IgD-negative memory B cell (primary cell): ENCODE results near the gene ZNF566. TPM values are rescaled to one million over a fixed set of nuclear protein-coding genes. Genes with fewer than 3 reads are reported as not detected.

Experiments
- H3K27ac Mint-ChIP-seq, 3 donors: one replicate each; pipeline ENCODE4 v1.8.0; 2020 to 2022; ENCODE audit warnings: mild to moderate bottlenecking in 3 of 3, mixed read lengths in 3 of 3, moderate library complexity in 1 of 3
- H3K27me3 Mint-ChIP-seq: one replicate; pipeline ENCODE4 v1.8.0; 2021; ENCODE audit warnings: mixed read lengths
- H3K36me3 Mint-ChIP-seq: one replicate; pipeline ENCODE4 v1.8.0; 2020; ENCODE audit warnings: mild to moderate bottlenecking, mixed read lengths
- H3K4me1 Mint-ChIP-seq, 3 donors: one replicate each; pipeline ENCODE4 v1.8.0; 2020 to 2022; ENCODE audit warnings: mixed read lengths in 3 of 3, mild to moderate bottlenecking in 1 of 3
- H3K4me3 Mint-ChIP-seq, 4 donors: one replicate each; pipeline ENCODE4 v1.8.0; 2020 to 2022; ENCODE audit warnings: mild to moderate bottlenecking in 4 of 4, mixed read lengths in 4 of 4, moderate library complexity in 3 of 4
- H3K9me3 Mint-ChIP-seq, 3 donors: one replicate each; pipeline ENCODE4 v1.8.0; 2020 to 2021; ENCODE audit warnings: mixed read lengths in 3 of 3, mild to moderate bottlenecking in 1 of 3
- polyA plus RNA-seq: library from polyadenylated mRNA; unstranded; fragments of 300-500 nt; fragmentation: Illumina TruSeq; gene quantifications from one replicate; pipeline ENCODE4 v1.2.3, GENCODE V29; 2021

The ZNF566 gene
- polyA plus RNA-seq, 1 donor from 2014 or later, result 10.8 TPM

DNA sequence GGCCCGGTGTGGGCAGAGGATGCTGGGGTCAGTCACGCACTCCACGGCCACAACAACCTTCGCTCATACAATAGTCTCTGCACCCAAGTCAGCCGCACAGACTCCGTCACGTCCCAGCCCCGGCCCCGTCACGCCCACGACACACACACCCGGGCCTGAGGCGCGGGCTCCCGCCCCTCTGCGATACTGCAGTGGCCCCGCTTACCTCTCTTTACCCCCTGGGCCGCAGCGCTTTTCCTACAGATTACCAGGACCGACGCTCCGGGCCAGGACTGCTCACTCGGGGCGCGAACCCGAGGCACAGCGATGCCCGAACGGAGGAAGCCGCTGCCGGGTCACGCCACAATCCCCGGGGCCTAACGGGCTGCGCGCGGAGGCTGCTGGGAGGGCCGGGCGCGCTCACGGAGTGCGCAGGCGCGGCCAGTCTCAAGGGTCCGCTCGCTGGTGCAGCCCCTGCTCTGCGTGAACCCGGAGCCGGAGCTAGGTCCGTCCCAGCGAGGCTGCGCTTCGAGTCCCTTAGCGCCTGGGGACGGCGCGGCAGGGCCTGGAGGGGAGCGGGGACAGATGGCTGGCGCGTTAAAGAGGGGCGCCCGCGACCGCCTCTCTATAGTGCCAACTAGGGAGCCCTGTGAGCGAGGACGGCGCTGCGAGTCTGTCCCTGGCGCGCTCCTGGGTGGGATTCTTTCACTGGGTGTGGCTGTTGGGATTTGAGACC is 70.9 kb downstream of the ZNF566 start, which contains the start of gene ZFP82:
Gene ZFP82, minus strand, starts transcription at position 358 of the 715 bp plus-strand sequence. CDS start 8,855 bp downstream, outside the sequence.
- Mint-ChIP-seq H3K27ac (peak within 1 kb of the TSS; percentile 88 to 97 (median 96)), H3K9me3 (peaks cover 0 to 10% (median 4%) of the 10 kb centered on the region in 3 donors), H3K4me3 (peak within 1 kb of the TSS; percentile 91 to 99 (median 96)), H3K36me3 (peaks cover 6% of the 10 kb centered on the region), H3K4me1 (peaks cover 8 to 28% (median 19%) of the 10 kb centered on the region in 3 donors), H3K27me3 (peaks cover 13% of the 10 kb centered on the region)

DNA sequence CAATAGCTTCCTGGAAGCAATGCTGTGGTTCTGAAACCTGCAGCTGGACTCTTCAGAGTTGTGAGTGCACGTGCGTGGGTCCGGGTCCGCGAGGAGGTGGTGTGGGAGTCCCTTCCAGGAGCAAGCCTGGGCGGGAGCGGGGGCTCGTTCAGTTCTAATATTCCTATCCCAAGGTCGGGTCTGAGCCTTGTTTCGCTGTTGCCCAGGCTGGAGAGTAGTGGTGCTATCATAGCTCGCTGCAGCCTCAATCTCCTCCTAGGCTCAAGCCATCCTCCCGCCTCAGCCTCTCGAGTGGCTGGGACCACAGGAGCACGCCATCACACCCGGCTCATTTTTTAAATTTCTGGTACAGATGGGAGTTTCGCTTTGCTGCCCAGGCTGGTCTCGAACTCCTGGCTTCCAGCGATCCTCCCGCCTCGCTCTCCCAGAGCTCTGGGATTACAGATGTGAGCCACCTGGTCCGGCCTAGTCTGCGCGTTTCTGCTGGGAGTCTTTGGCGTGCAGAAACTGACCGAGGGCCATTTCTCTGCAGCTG is 71.5 kb downstream of the ZNF566 start:
- H3K27ac Mint-ChIP-seq, result peak overlapping the region; percentile 88 to 97 (median 96)
- peaks cover 13% of the 10 kb centered on the region for H3K27me3 Mint-ChIP-seq
- peaks cover 8 to 29% (median 20%) of the 10 kb centered on the region in 3 donors for H3K4me1 Mint-ChIP-seq
- peaks cover 0 to 9% (median 4%) of the 10 kb centered on the region in 3 donors for H3K9me3 Mint-ChIP-seq
- H3K4me3 Mint-ChIP-seq, result peak overlapping the region; percentile 91 to 99 (median 96)
- peaks cover 6% of the 10 kb centered on the region for H3K36me3 Mint-ChIP-seq

DNA sequence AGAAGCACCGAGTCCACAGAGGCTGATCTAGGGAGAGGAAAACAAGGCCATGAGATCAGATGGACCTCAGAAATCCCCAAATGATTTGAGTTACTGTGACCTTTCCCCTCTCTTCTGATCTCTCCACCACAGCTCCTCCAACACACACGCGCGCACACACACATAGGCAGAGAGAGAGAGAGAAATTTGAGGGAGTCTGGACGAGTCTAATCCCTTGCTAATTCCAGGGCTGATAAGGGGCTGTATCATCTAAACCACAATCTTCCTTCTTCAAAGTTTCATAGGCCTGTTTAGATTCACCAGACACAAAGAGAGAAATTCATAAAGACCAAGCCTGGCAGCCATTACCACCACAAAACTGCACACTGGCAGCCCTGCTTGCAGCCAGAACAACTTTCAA is 79.5 kb downstream of the ZNF566 start:
- peaks cover 2 to 11% (median 2%) of the 10 kb centered on the region in 3 donors for H3K9me3 Mint-ChIP-seq
- H3K4me1 Mint-ChIP-seq, result peaks cover 7 to 11% (median 7%) of the 10 kb centered on the region in 3 donors
- no peak overlapping the region for H3K27ac Mint-ChIP-seq
- peaks cover 25% of the 10 kb centered on the region for H3K36me3 Mint-ChIP-seq
- peak overlapping the region in 2 of 4 donors; percentile 28 to 65 for H3K4me3 Mint-ChIP-seq
- no peaks in the 10 kb centered on the region for H3K27me3 Mint-ChIP-seq

DNA sequence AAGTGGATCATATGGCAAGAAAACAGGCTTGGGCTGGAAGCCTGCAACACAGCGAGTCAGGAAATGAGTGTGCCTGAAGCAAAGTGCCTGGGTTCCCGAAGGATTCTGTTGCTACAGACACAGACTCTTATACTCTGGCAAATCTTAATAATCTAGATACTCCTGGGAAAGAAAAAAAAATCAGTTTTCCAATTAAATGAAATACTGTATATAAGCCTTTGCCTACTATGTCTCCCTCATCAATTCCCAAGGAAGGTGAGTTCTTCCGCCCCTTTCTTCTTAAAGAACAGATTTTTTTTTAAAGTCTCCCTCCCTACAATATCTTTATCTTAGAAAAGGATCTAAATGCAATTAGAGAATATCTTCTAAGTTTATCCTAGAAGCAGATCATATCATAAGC is 81.3 kb downstream of the ZNF566 start:
- no peak overlapping the region for H3K4me3 Mint-ChIP-seq
- H3K36me3 Mint-ChIP-seq, result peaks cover 33% of the 10 kb centered on the region
- H3K4me1 Mint-ChIP-seq, result peaks cover 7 to 11% (median 9%) of the 10 kb centered on the region in 3 donors
- H3K27ac Mint-ChIP-seq, result no peak overlapping the region
- no peaks in the 10 kb centered on the region for H3K27me3 Mint-ChIP-seq
- peaks cover 2 to 11% (median 3%) of the 10 kb centered on the region in 3 donors for H3K9me3 Mint-ChIP-seq

DNA sequence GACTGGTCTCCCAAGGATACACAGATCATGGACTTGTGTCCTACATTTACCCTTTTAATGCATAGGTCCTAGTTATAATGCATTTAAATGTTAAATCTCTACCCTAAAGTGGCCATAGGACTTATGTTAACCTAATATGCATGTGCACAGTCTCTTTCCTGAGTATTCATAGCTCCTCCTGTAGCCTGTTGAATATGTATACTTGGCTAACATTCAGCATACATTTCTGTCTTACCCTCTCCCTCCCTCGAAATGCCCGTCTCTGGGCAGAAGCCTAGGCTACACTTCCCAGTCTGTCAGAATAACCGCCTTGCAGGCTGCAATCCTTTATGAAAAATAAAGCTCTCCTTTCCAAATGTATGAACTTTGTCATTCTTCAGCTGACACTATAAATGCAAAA is 84.9 kb downstream of the ZNF566 start:
- Mint-ChIP-seq H3K27me3 (peaks cover 2% of the 10 kb centered on the region), H3K4me1 (peaks cover 12 to 15% (median 15%) of the 10 kb centered on the region in 3 donors), H3K36me3 (peaks cover 36% of the 10 kb centered on the region), H3K27ac (no peak overlapping the region), H3K9me3 (peaks cover 4 to 8% (median 5%) of the 10 kb centered on the region in 3 donors), H3K4me3 (no peak overlapping the region)

DNA sequence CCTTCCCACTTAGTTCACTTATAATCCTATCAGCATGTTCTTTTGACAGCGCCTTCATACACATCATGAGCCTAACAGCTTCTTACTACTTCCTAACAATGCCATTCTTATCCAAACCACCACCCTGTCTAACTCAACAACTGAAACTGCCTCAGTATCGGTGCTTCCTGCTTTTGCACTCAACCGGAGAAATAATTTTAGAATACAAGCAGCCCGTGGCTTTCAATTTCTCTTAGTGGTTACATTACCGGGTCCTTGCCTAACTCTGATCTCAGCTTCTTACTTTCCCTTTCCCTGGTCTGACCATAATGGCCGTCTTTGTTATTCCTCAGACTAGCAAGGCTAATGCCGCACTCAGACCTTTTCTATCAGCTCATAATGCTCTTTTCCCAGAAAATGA is 87.9 kb downstream of the ZNF566 start:
- H3K27ac Mint-ChIP-seq, result peak overlapping the region; percentile 0 to 89 (median 2)
- peaks cover 11 to 15% (median 12%) of the 10 kb centered on the region in 3 donors for H3K4me1 Mint-ChIP-seq
- peaks cover 2 to 10% (median 6%) of the 10 kb centered on the region in 3 donors for H3K9me3 Mint-ChIP-seq
- peak overlapping the region; percentile 7 to 83 (median 68) for H3K4me3 Mint-ChIP-seq
- peaks cover 2% of the 10 kb centered on the region for H3K27me3 Mint-ChIP-seq
- H3K36me3 Mint-ChIP-seq, result peaks cover 37% of the 10 kb centered on the region

DNA sequence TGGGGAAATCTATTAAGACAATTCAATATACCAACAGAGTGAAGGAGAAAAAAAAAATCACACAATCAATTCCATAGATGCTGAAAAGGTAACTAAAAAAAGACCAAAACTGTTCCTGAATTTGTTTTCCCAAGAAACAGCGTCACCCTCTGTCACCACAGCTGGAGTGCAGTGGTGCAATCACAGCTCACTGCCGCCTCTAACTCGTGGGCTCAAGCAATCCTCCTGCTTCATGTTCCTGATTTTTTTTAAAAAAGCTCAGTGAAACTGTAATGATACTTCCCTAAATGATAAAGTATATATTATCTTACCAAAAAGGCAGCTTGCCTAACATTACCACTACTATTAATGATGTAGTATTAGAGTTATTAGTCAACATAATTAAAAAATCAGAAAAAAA is 90.8 kb downstream of the ZNF566 start:
- no peak overlapping the region for H3K4me3 Mint-ChIP-seq
- peaks cover 6 to 18% (median 11%) of the 10 kb centered on the region in 3 donors for H3K9me3 Mint-ChIP-seq
- no peak overlapping the region for H3K27ac Mint-ChIP-seq

More for the DNA sequence above, 90.8 kb downstream of the ZNF566 start:
- Mint-ChIP-seq H3K36me3 (peaks cover 40% of the 10 kb centered on the region), H3K4me1 (peaks cover 10 to 15% (median 11%) of the 10 kb centered on the region in 3 donors), H3K27me3 (peaks cover 2% of the 10 kb centered on the region)

Other genes with a start within 250 kb of the ZNF566 start
- gene ZFP14, start 110.4 kb downstream of the ZNF566 start, polyA plus RNA-seq, result 5.0 TPM
- 14.9 TPM for gene ZFP82, start 70.9 kb downstream of the ZNF566 start, polyA plus RNA-seq
- 14.7 TPM for gene ZNF260, start 38.7 kb upstream of the ZNF566 start, polyA plus RNA-seq
- gene ZNF529, start 83.7 kb upstream of the ZNF566 start, polyA plus RNA-seq, result 6.1 TPM
- 7.9 TPM for gene ZNF382, start 115.8 kb upstream of the ZNF566 start, polyA plus RNA-seq
- 7.8 TPM for gene ZNF461, start 177.3 kb upstream of the ZNF566 start, polyA plus RNA-seq
- gene ZNF567, start 198.1 kb upstream of the ZNF566 start, polyA plus RNA-seq, result 9.4 TPM